Muscle of leg (tissue), 16 donors: ENCODE measurements around the gene ECE2. TPM values are rescaled to one million over a fixed set of nuclear protein-coding genes. Genes with fewer than 3 reads are reported as not detected.
A peak's percentile ranks its signal among the peaks of the same experiment; 100 is the strongest.

ENCODE experiments used
- DNase-seq: peaks from one replicate; pipeline ENCODE4 v3.0.0; 2013
- H3K27ac ChIP-seq: one replicate; pipeline ENCODE4 v1.5.1; 2013; ENCODE audit warnings: mild to moderate bottlenecking, low read length, control low read depth
- H3K27me3 ChIP-seq: one replicate; pipeline ENCODE4 v1.6.1; 2013; ENCODE audit warnings: low read length; ENCODE audit not compliant: control insufficient read depth, insufficient read depth
- H3K36me3 ChIP-seq: one replicate; pipeline ENCODE4 v1.6.1; 2013; ENCODE audit warnings: low read length; ENCODE audit not compliant: control insufficient read depth, insufficient read depth
- H3K4me1 ChIP-seq: one replicate; pipeline ENCODE4 v1.6.1; 2013; ENCODE audit warnings: low read length; ENCODE audit not compliant: control insufficient read depth, insufficient read depth
- H3K4me3 ChIP-seq: one replicate; pipeline ENCODE4 v1.5.1; 2013; ENCODE audit warnings: low read length, control low read depth
- H3K9me3 ChIP-seq: replicated peaks from 2 replicates; pipeline ENCODE4 v1.6.1; 2013; ENCODE audit warnings: low read depth, low read length; ENCODE audit not compliant: control insufficient read depth
- WGBS: methylation state at CpG from one replicate; pipeline ENCODE4 v1.1.5; 2013; ENCODE audit warnings: missing lambda C conversion rate; ENCODE audit not compliant: insufficient coverage; 5-methylcytosine and 5-hydroxymethylcytosine counted together
- long read RNA-seq, 11 donors: transcript quantifications; one replicate each; lab custom pipeline, GENCODE V29; 2026
- polyA plus RNA-seq, 8 donors: library from polyadenylated mRNA; unstranded; fragments of 120-200 nt; gene quantifications; one replicate each; pipeline versions ENCODE4 v1.2.1 to v1.2.3, GENCODE V29; 2013; ENCODE audit warnings: inconsistent platforms in 1 of 8, low replicate concordance in 1 of 8; ENCODE audit not compliant: insufficient read length in 8 of 8, insufficient read depth in 1 of 8
- total RNA-seq: library from RNA; stranded (reverse); fragments of 120-200 nt; gene quantifications from one replicate; pipeline ENCODE4 v1.2.4, GENCODE V29; 2013

The ECE2 gene
- not detected for total RNA-seq
- polyA plus RNA-seq: not detected
- long read RNA-seq, donor 1: 0 reads
- long read RNA-seq, donor 2: 0 reads
- long read RNA-seq, donor 3: 0 reads
- long read RNA-seq, donor 4: 0 reads
- long read RNA-seq, donor 5: 0 reads
- long read RNA-seq, donor 6: 0 reads
- long read RNA-seq, donor 7: 0 reads
- long read RNA-seq, donor 8: 0 reads
- long read RNA-seq, donor 9: 0 reads
- long read RNA-seq, donor 10: 0 reads
- long read RNA-seq, donor 11: 0 reads

DNA sequence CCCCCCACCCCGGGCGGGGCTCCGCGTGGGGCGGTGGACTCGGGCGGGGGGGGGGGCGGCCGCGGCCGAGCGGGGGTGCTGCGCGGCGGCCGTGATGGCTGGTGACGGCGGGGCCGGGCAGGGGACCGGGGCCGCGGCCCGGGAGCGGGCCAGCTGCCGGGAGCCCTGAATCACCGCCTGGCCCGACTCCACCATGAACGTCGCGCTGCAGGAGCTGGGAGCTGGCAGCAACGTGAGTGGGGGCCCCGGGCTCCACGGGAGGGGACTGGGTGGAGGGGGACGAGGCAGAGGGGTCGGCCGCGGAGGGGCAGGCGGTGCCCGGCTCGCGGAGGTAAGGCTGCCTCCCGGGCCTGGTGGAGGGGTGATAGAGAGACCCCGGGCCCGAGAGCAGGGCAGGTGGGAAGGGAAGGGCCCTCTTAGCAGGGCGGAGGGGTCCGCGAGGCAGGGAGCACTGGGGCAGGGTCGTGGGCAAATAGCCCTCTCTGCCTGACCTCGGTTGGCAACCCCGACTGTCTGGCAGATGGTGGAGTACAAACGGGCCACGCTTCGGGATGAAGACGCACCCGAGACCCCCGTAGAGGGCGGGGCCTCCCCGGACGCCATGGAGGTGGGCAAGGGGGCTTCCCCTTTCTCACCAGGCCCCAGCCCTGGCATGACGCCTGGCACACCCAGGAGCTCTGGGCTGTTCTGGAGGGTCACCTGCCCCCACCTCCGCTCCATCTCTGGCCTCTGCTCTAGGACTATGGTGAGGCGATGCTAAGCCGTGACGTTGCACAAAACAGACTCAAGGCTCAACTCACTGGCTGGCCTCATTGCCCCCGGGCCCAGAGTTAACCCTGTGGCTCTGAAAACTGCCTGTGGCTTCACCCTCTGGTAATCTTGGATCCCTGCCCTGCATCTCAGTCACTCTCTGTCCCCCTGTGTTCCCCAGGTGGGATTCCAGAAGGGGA, at the start of gene ECE2:
Gene ECE2, plus strand, starts transcription at position 62 of the 950 bp plus-strand sequence. Its CDS starts 132 bp downstream, at position 194.
- WGBS: 8% methylated on average over 62 of the region's 65 CpGs
- Histone ChIP-seq H3K36me3 (no peaks in the 10 kb centered on the region), H3K4me3 (no peak within 1 kb of the TSS)

DNA sequence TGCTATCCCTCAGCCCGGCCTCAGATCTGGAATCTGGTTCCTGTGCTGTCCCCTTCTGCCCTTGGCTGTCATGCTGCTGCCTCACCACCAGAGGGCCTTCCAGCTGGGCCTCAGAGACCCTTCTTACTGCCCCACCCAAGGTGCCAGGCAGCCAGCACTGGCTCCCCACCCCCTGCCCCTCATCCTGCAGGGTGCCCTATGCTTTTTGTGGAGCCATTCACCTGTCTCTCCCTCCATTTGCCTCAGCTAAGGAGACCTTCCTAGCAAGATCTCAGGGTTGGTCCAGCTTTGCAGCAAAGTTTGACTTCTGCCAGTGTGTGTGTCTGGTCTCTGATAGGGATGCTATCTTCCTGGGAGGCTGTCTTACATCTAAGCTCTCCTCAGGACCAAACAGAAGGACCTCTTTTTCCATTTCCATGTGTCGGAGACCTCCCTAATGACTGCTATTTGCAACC, 48.3 kb upstream of the ECE2 start:
- Histone ChIP-seq H3K36me3 (no peaks in the 10 kb centered on the region), H3K9me3 (no peaks in the 10 kb centered on the region), H3K27me3 (peaks cover 59% of the 10 kb centered on the region), H3K27ac (no peak overlapping the region), H3K4me3 (no peak overlapping the region), H3K4me1 (peaks cover 15% of the 10 kb centered on the region)
- WGBS: 22% methylated on average over 1 of the region's 2 CpGs
- DNase-seq: no peak

More for the DNA sequence above, at the start of gene ECE2:
- Histone ChIP-seq H3K27ac (no peak within 1 kb of the TSS), H3K27me3 (peaks cover 56% of the 10 kb centered on the region), H3K4me1 (no peaks in the 10 kb centered on the region), H3K9me3 (no peaks in the 10 kb centered on the region)
- no peak for DNase-seq

GRCh38 chr3:184228376-184229137, 47.3 kb upstream of the ECE2 start:
- DNase-seq: no peak
- Histone ChIP-seq H3K36me3 (no peaks in the 10 kb centered on the region), H3K27me3 (peaks cover 69% of the 10 kb centered on the region), H3K4me1 (peaks cover 15% of the 10 kb centered on the region), H3K4me3 (no peak overlapping the region), H3K9me3 (no peaks in the 10 kb centered on the region), H3K27ac (no peak overlapping the region)
- WGBS: 18% methylated on average over 4 of the region's 12 CpGs

- Histone ChIP-seq H3K4me3 (peak within 1 kb of the TSS; percentile 32), H3K36me3 (no peaks in the 10 kb centered on the region), H3K27ac (no peak within 1 kb of the TSS), H3K27me3 (peaks cover 76% of the 10 kb centered on the region), H3K4me1 (peaks cover 15% of the 10 kb centered on the region), H3K9me3 (no peaks in the 10 kb centered on the region)
- peak; percentile 57 for DNase-seq
- under 1% methylated on average over 66 of the region's 66 CpGs for WGBS
Observed at GRCh38 chr3:184229394-184230080, 46.3 kb upstream of the ECE2 start, which contains the start of gene VWA5B2. Gene VWA5B2, plus strand, starts transcription at chr3:184229585. Its CDS starts 944 bp downstream, at chr3:184230529.

DNA sequence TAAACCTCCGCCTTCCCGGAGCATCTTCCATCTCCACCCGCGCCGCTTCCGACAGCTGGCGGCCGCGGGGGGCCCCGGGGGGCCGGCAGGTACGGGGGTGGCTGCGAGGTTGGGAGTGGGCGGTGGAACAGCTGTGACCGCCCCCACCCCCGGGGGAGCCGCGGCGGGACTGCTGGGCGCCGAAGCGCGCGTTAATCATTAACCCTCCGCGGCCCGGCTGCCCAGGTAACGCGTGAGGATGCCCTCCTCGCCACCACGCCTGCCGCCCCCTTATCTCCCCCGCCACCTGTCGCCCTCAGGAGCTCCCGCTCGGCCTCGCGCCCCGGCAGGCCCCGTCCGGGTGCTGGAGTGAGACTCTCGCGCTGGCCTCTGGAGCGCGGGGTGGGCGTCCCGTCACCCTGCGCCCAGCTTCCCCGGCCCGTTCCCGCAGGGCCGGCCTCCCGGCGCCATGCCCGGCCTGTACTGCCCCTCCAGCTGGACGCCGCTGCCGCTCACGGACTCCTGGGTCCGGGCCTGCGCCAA, 45.7 kb upstream of the ECE2 start:
- Histone ChIP-seq H3K9me3 (no peaks in the 10 kb centered on the region), H3K36me3 (no peaks in the 10 kb centered on the region), H3K27ac (no peak overlapping the region), H3K4me3 (peak overlapping the region; percentile 32), H3K27me3 (peaks cover 73% of the 10 kb centered on the region), H3K4me1 (peaks cover 15% of the 10 kb centered on the region)
- DNase-seq: no peak
- 0% methylated on average over 56 of the region's 61 CpGs for WGBS

DNA sequence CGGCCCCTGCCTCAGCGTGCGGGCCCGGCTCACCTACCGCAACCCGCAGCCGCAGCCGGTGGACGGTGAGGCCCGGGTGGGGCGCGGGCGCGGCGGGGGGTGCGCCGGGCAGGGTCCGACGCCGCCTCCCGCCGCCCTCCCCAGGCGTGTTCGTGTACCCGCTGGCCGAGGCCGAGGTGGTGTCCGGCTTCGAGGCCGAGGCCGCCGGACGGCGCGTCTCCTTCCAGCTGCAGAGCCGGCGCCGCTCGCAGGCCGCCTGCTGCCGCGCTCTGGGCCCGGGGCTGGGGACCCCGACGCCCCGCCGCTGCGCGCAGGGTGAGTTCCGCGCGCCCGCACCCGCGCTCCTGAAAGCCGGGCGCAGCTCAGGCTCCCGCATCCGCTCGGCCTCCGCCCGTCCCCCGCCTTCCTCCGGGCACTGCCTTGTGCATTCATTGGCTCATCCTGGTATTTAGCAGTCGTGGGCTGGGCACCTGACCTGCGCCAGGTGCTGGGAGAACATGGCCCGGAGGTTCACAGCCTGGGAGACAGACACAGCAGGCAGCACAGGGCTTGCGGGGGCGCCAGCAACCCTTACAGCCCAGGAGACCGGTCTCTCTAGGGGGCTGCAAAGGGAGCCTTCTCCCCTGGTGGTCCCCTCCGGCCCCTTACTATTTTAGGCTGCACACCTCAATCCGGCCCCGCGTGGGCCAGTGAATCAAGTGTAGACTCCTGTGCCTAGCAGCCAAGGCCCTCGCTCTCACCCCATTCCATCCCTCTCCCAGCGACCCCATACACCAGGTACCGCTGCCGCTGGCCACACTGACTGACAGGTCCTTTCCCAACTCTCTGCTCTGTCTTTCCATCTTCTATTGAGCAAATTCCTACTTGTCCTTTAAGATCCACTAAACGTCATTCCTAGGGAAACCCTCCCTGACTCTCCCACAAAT, 45.0 kb upstream of the ECE2 start:
- 3% methylated on average over 79 of the region's 79 CpGs for WGBS
- peaks cover 73% of the 10 kb centered on the region for H3K27me3 ChIP-seq
- H3K4me3 ChIP-seq: no peak overlapping the region

GRCh38 chr3:184231671-184232070, 44.2 kb upstream of the ECE2 start:
- Histone ChIP-seq H3K27ac (no peak overlapping the region), H3K4me3 (no peak overlapping the region), H3K36me3 (no peaks in the 10 kb centered on the region), H3K9me3 (no peaks in the 10 kb centered on the region), H3K27me3 (peaks cover 71% of the 10 kb centered on the region), H3K4me1 (peaks cover 15% of the 10 kb centered on the region)
- DNase-seq: no peak
- WGBS: 0% methylated on average over 1 of the region's 3 CpGs

More for the DNA sequence above, 45.0 kb upstream of the ECE2 start:
- Histone ChIP-seq H3K36me3 (no peaks in the 10 kb centered on the region), H3K27ac (no peak overlapping the region), H3K9me3 (no peaks in the 10 kb centered on the region), H3K4me1 (peaks cover 15% of the 10 kb centered on the region)
- DNase-seq: no peak

DNA sequence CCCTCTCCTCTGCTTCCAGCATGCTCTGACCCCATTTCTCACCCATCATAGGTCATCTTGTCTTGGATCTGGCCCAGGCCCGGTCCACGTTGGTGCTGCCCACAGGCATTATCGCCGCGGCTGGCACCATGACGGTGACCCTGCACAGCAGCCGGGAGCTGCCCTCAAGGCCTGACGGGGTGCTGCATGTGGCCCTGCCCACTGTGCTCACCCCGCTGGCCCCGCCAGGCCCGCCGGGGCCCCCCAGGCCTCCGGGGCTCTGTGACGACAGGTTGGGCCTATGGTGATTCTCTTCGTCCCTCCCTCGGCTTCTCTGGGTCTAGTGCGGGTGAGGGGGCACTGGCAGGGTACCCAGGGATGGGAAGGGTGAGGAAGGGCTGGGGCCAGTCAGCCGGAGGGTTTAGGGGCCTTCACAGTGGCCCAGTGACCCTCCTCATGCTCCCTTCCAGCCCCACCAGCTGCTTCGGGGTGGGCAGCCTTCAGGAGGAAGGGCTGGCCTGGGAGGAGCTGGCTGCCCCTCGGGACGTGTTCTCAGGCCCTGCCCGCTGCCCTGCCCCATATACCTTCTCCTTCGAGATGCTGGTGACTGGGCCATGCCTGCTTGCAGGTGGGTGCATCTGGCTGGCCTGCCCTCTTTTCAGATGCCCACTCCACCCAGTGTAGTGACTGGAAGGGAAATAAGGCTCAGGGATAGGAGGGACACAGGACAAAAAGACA, 42.5 kb upstream of the ECE2 start:
- Histone ChIP-seq H3K27me3 (peaks cover 58% of the 10 kb centered on the region), H3K36me3 (no peaks in the 10 kb centered on the region), H3K4me3 (no peak overlapping the region), H3K27ac (no peak overlapping the region), H3K9me3 (no peaks in the 10 kb centered on the region), H3K4me1 (peaks cover 15% of the 10 kb centered on the region)
- DNase-seq: no peak
- 88% methylated on average over 8 of the region's 23 CpGs for WGBS
